GM10248 (cell line): ENCODE measurements around the gene SCCPDH.

Source experiments
- CTCF ChIA-PET: fragments of 300-600 bp; sonication (Branson Sonifier 250); formaldehyde crosslinking; extraction: SDS; loops from one replicate; lab custom pipeline; 2021; ENCODE audit warnings: antibody characterized with exemption; lab: Yijun Ruan, JAX
- POLR2A ChIA-PET: fragments of 350-650 bp; sonication (Branson Sonifier 250); formaldehyde crosslinking; extraction: SDS; loops from one replicate; lab custom pipeline; 2020; ENCODE audit warnings: antibody characterized with exemption; lab: Yijun Ruan, JAX
- DNase-seq: peaks from one replicate; pipeline ENCODE4 v3.0.0; 2012; ENCODE audit errors: extremely low spot score
- TF ChIP-seq, protein P1 (sequence below): IDR thresholded peaks from 2 replicates; pipeline ENCODE4 v1.5.1; 2012; ENCODE audit warnings: mild to moderate bottlenecking, low read depth; ENCODE audit errors: extremely low read depth, missing control alignments, control extremely low read depth

The SCCPDH gene

DNA sequence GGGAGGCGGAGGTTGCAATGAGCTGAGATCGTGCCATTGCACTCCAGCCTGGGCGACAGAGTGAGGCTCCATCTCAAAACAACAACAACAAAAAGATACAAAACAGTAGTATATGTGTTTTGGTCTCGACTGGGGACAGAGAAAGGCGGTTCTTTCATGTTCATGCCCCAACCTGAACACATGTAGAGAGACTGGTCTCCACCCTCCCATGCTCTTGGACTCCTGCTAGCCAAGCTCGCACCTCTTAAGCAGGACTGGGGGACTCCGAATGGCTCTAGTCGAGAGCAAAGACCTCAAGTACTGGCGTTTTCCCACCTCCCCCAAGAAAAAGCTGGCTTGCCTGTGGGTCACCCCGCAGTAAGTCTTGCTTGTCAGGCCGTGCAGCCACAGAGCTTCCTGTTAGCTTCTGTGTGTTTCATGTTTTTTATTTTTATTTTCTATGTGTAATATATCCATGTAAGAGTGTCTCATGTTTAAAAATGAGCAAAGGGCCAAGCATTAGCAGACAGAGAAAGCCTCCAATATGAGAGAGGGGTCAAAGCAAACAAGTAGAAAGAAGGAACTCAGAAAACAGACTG, 91.6 kb downstream of the SCCPDH start:
- ChIA-PET POLR2A (no interaction called here), CTCF (no interaction called here)
- DNase-seq: no peak
- TF ChIP-seq, protein P1, sequence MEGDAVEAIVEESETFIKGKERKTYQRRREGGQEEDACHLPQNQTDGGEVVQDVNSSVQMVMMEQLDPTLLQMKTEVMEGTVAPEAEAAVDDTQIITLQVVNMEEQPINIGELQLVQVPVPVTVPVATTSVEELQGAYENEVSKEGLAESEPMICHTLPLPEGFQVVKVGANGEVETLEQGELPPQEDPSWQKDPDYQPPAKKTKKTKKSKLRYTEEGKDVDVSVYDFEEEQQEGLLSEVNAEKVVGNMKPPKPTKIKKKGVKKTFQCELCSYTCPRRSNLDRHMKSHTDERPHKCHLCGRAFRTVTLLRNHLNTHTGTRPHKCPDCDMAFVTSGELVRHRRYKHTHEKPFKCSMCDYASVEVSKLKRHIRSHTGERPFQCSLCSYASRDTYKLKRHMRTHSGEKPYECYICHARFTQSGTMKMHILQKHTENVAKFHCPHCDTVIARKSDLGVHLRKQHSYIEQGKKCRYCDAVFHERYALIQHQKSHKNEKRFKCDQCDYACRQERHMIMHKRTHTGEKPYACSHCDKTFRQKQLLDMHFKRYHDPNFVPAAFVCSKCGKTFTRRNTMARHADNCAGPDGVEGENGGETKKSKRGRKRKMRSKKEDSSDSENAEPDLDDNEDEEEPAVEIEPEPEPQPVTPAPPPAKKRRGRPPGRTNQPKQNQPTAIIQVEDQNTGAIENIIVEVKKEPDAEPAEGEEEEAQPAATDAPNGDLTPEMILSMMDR: no peak
